ENCODE measurements around the gene RNF187.

RNF187 gene

GRCh38 chr1:228475812-228476211, 11.4 kb upstream of the RNF187 start:
- no peak overlapping the region for H2AFZ ChIP-seq (ENCODE audit: low read depth, low read length)
- no peak for TF ChIP-seq EZH2 (IDR thresholded peaks at IDR 0.05; ENCODE audit: borderline replicate concordance, low read depth, low read length, severe bottlenecking)
- TF ChIP-seq, protein P1, sequence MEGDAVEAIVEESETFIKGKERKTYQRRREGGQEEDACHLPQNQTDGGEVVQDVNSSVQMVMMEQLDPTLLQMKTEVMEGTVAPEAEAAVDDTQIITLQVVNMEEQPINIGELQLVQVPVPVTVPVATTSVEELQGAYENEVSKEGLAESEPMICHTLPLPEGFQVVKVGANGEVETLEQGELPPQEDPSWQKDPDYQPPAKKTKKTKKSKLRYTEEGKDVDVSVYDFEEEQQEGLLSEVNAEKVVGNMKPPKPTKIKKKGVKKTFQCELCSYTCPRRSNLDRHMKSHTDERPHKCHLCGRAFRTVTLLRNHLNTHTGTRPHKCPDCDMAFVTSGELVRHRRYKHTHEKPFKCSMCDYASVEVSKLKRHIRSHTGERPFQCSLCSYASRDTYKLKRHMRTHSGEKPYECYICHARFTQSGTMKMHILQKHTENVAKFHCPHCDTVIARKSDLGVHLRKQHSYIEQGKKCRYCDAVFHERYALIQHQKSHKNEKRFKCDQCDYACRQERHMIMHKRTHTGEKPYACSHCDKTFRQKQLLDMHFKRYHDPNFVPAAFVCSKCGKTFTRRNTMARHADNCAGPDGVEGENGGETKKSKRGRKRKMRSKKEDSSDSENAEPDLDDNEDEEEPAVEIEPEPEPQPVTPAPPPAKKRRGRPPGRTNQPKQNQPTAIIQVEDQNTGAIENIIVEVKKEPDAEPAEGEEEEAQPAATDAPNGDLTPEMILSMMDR (IDR thresholded peaks at IDR 0.05; ENCODE audit: borderline replicate concordance, extremely low read depth, low read length, poor library complexity, severe bottlenecking), result no peak
- H3K9ac ChIP-seq (ENCODE audit: low read depth, low read length), result no peak overlapping the region
- no peak overlapping the region for H3K27ac ChIP-seq (ENCODE audit: low read length)
- DNase-seq (no peak), ATAC-seq (ENCODE audit: insufficient read depth, low read depth) (no peak)
- no peaks in the 10 kb centered on the region for H3K79me2 ChIP-seq (ENCODE audit: insufficient read depth, low read length)
- H3K4me1 ChIP-seq (ENCODE audit: insufficient read depth, low read length), result 0 out of 2 replicates have a peak, but pooled peaks cover 3% of the 10 kb centered on the region
- no peaks in the 10 kb centered on the region for H3K9me3 ChIP-seq (ENCODE audit: insufficient read depth, low read length, severe bottlenecking)
- H3K36me3 ChIP-seq (ENCODE audit: insufficient read depth, low read length), result no peaks in the 10 kb centered on the region
- H3K4me2 ChIP-seq (ENCODE audit: insufficient read depth, low read length), result no peak overlapping the region
- no peak overlapping the region for H3K4me3 ChIP-seq (ENCODE audit: low read depth in 1 of 2, low read length in 2 of 2)
- H4K20me1 ChIP-seq (ENCODE audit: insufficient read depth, low read length), result no peaks in the 10 kb centered on the region
- peaks cover 13% of the 10 kb centered on the region for H3K27me3 ChIP-seq (ENCODE audit: insufficient read depth, low read length, poor library complexity)

- no peak for ATAC-seq (ENCODE audit: insufficient read depth, low read depth)
- H3K4me2 ChIP-seq (ENCODE audit: insufficient read depth, low read length), result no peak overlapping the region
Measured at GRCh38 chr1:228477263-228477662, 9.9 kb upstream of the RNF187 start.

GRCh38 chr1:228478326-228478725, 8.9 kb upstream of the RNF187 start:
- no peak for DNase-seq
- ATAC-seq (ENCODE audit: insufficient read depth, low read depth), result no peak
- Histone ChIP-seq H3K36me3 (ENCODE audit: insufficient read depth, low read length) (no peaks in the 10 kb centered on the region), H3K9ac (ENCODE audit: low read depth, low read length) (no peak overlapping the region), H3K9me3 (ENCODE audit: insufficient read depth, low read length, severe bottlenecking) (no peaks in the 10 kb centered on the region), H3K27me3 (ENCODE audit: insufficient read depth, low read length, poor library complexity) (peaks cover 13% of the 10 kb centered on the region), H3K27ac (ENCODE audit: low read length) (no peak overlapping the region), H3K4me3 (ENCODE audit: low read depth in 1 of 2, low read length in 2 of 2) (no peak overlapping the region), H3K4me2 (ENCODE audit: insufficient read depth, low read length) (no peak overlapping the region), H4K20me1 (ENCODE audit: insufficient read depth, low read length) (no peaks in the 10 kb centered on the region), H2AFZ (ENCODE audit: low read depth, low read length) (no peak overlapping the region), H3K79me2 (ENCODE audit: insufficient read depth, low read length) (no peaks in the 10 kb centered on the region), H3K4me1 (ENCODE audit: insufficient read depth, low read length) (0 out of 2 replicates have a peak, but pooled peaks cover 3% of the 10 kb centered on the region)
- TF ChIP-seq EZH2 (IDR thresholded peaks at IDR 0.05; ENCODE audit: borderline replicate concordance, low read depth, low read length, severe bottlenecking), result no peak
- TF ChIP-seq, protein P1 (IDR thresholded peaks at IDR 0.05; ENCODE audit: borderline replicate concordance, extremely low read depth, low read length, poor library complexity, severe bottlenecking), result no peak

More at GRCh38 chr1:228477263-228477662, 9.9 kb upstream of the RNF187 start:
- Histone ChIP-seq H3K36me3 (ENCODE audit: insufficient read depth, low read length) (no peaks in the 10 kb centered on the region), H3K4me3 (ENCODE audit: low read depth in 1 of 2, low read length in 2 of 2) (no peak overlapping the region), H3K9me3 (ENCODE audit: insufficient read depth, low read length, severe bottlenecking) (no peaks in the 10 kb centered on the region), H3K9ac (ENCODE audit: low read depth, low read length) (no peak overlapping the region), H3K79me2 (ENCODE audit: insufficient read depth, low read length) (no peaks in the 10 kb centered on the region), H3K27ac (ENCODE audit: low read length) (no peak overlapping the region), H4K20me1 (ENCODE audit: insufficient read depth, low read length) (no peaks in the 10 kb centered on the region), H3K27me3 (ENCODE audit: insufficient read depth, low read length, poor library complexity) (peaks cover 13% of the 10 kb centered on the region), H2AFZ (ENCODE audit: low read depth, low read length) (no peak overlapping the region), H3K4me1 (ENCODE audit: insufficient read depth, low read length) (0 out of 2 replicates have a peak, but pooled peaks cover 3% of the 10 kb centered on the region)
- TF ChIP-seq EZH2 (IDR thresholded peaks at IDR 0.05; ENCODE audit: borderline replicate concordance, low read depth, low read length, severe bottlenecking), result no peak
- TF ChIP-seq, protein P1 (IDR thresholded peaks at IDR 0.05; ENCODE audit: borderline replicate concordance, extremely low read depth, low read length, poor library complexity, severe bottlenecking), result no peak
- DNase-seq, result no peak

All from DND-41 (cell line).